Skeletal muscle satellite cell (primary cell): ENCODE results near the gene MAP2K1.
"Not testable (repeated sequence)": the region's sequence is repeated elsewhere in the genome, so short reads cannot be mapped to it uniquely, and the experiment has no call there.

Experiments
- H3K27me3 ChIP-seq: 2 replicates; pipeline ENCODE4 v1.7.0; 2013; ENCODE audit warnings: low read length; ENCODE audit not compliant: control insufficient read depth, insufficient read depth
- H3K36me3 ChIP-seq: 2 replicates; pipeline ENCODE4 v1.7.0; 2013; ENCODE audit warnings: mild to moderate bottlenecking, control low read depth, low read length; ENCODE audit not compliant: insufficient read depth
- H3K4me1 ChIP-seq: 2 replicates; pipeline ENCODE4 v1.7.0; 2013; ENCODE audit warnings: low read length; ENCODE audit not compliant: control insufficient read depth, insufficient read depth
- H3K4me2 ChIP-seq: 2 replicates; pipeline ENCODE4 v1.7.0; 2013; ENCODE audit warnings: mild to moderate bottlenecking, low read length
- H3K4me3 ChIP-seq: 2 replicates; pipeline ENCODE4 v1.7.0; 2013; ENCODE audit warnings: low read length
- H3K9ac ChIP-seq: 2 replicates; pipeline ENCODE4 v1.7.0; 2013; ENCODE audit warnings: mild to moderate bottlenecking, low read depth, low read length, moderate library complexity
- H3K9me3 ChIP-seq: replicated peaks from 2 replicates; pipeline ENCODE4 v1.7.0; 2013; ENCODE audit warnings: mild to moderate bottlenecking, control low read depth, low read length

MAP2K1 gene

GRCh38 chr15:66498501-66499386 is 112.0 kb downstream of the MAP2K1 start:
- H3K36me3 ChIP-seq: peaks cover 72% of the 10 kb centered on the region
- H3K9me3 ChIP-seq: no peaks in the 10 kb centered on the region
- no peak overlapping the region for H3K4me2 ChIP-seq
- H3K9ac ChIP-seq: peak overlapping the region; percentile 0
- no peaks in the 10 kb centered on the region for H3K27me3 ChIP-seq
- H3K4me1 ChIP-seq: peaks cover 19% of the 10 kb centered on the region
- no peak overlapping the region for H3K4me3 ChIP-seq

GRCh38 chr15:66500346-66500745 is 113.6 kb downstream of the MAP2K1 start:
- not testable (repeated sequence) for H3K9me3 ChIP-seq, H3K27me3 ChIP-seq, H3K9ac ChIP-seq, H3K4me3 ChIP-seq, H3K4me2 ChIP-seq
- Histone ChIP-seq H3K4me1 (peaks cover 19% of the 10 kb centered on the region), H3K36me3 (peaks cover 72% of the 10 kb centered on the region)

- H3K9ac ChIP-seq: peak overlapping the region; percentile 98
- peaks cover 66% of the 10 kb centered on the region for H3K36me3 ChIP-seq
- no peaks in the 10 kb centered on the region for H3K27me3 ChIP-seq
- H3K4me1 ChIP-seq: peaks cover 13% of the 10 kb centered on the region
- H3K9me3 ChIP-seq: no peaks in the 10 kb centered on the region
- peak overlapping the region; percentile 82 for H3K4me2 ChIP-seq
- peak overlapping the region; percentile 96 for H3K4me3 ChIP-seq
Observed at GRCh38 chr15:66502491-66502890, 115.8 kb downstream of the MAP2K1 start.

GRCh38 chr15:66503041-66503648 is 116.4 kb downstream of the MAP2K1 start:
- peaks cover 62% of the 10 kb centered on the region for H3K36me3 ChIP-seq

GRCh38 chr15:66503780-66504562 is 117.3 kb downstream of the MAP2K1 start:
- H3K4me1 ChIP-seq: peaks cover 13% of the 10 kb centered on the region
- peaks cover 53% of the 10 kb centered on the region for H3K36me3 ChIP-seq
- H3K27me3 ChIP-seq: no peaks in the 10 kb centered on the region
- peak overlapping the region; percentile 82 for H3K4me2 ChIP-seq
- H3K4me3 ChIP-seq: peak overlapping the region; percentile 96
- peak overlapping the region; percentile 98 for H3K9ac ChIP-seq
- no peaks in the 10 kb centered on the region for H3K9me3 ChIP-seq

More at GRCh38 chr15:66503041-66503648, 116.4 kb downstream of the MAP2K1 start:
- Histone ChIP-seq H3K4me2 (peak overlapping the region; percentile 82), H3K4me1 (peaks cover 13% of the 10 kb centered on the region), H3K4me3 (peak overlapping the region; percentile 96), H3K9ac (peak overlapping the region; percentile 98)
- H3K27me3 ChIP-seq, H3K9me3 ChIP-seq: not testable (repeated sequence)

- H3K4me3 ChIP-seq: peak within 1 kb of the TSS; percentile 96
- H3K27me3 ChIP-seq: no peaks in the 10 kb centered on the region
- H3K36me3 ChIP-seq: peaks cover 45% of the 10 kb centered on the region
- H3K9me3 ChIP-seq: no peaks in the 10 kb centered on the region
- peaks cover 13% of the 10 kb centered on the region for H3K4me1 ChIP-seq
- H3K4me2 ChIP-seq: peak within 1 kb of the TSS; percentile 82
- H3K9ac ChIP-seq: peak within 1 kb of the TSS; percentile 98
Observed at GRCh38 chr15:66504563-66505429, 118.1 kb downstream of the MAP2K1 start, which contains the start of the genes RPL4 and ZWILCH. Gene RPL4 (minus strand): TSS chr15:66504855. CDS start chr15:66504790, 65 bp downstream. Gene ZWILCH (plus strand): TSS chr15:66505326. CDS start chr15:66505339, 13 bp downstream.

GRCh38 chr15:66505430-66505811 is 118.7 kb downstream of the MAP2K1 start:
- Histone ChIP-seq H3K4me1 (peaks cover 13% of the 10 kb centered on the region), H3K9me3 (no peaks in the 10 kb centered on the region), H3K27me3 (no peaks in the 10 kb centered on the region), H3K9ac (peak overlapping the region; percentile 98), H3K4me2 (peak overlapping the region; percentile 82), H3K4me3 (peak overlapping the region; percentile 96), H3K36me3 (peaks cover 39% of the 10 kb centered on the region)

- Histone ChIP-seq H3K36me3 (peaks cover 35% of the 10 kb centered on the region), H3K4me1 (peaks cover 13% of the 10 kb centered on the region), H3K4me2 (peak overlapping the region; percentile 82), H3K9ac (peak overlapping the region; percentile 98), H3K4me3 (peak overlapping the region; percentile 96), H3K27me3 (no peaks in the 10 kb centered on the region), H3K9me3 (no peaks in the 10 kb centered on the region)
Observed at GRCh38 chr15:66505818-66506217, 119.1 kb downstream of the MAP2K1 start.

GRCh38 chr15:66508293-66508883 is 121.7 kb downstream of the MAP2K1 start:
- Histone ChIP-seq H3K4me2 (no peak overlapping the region), H3K4me1 (no peaks in the 10 kb centered on the region), H3K27me3 (no peaks in the 10 kb centered on the region)

GRCh38 chr15:66514586-66514985 is 127.9 kb downstream of the MAP2K1 start:
- peaks cover 18% of the 10 kb centered on the region for H3K36me3 ChIP-seq
- H3K27me3 ChIP-seq: no peaks in the 10 kb centered on the region
- H3K4me2 ChIP-seq: no peak overlapping the region
- peaks cover 10% of the 10 kb centered on the region for H3K4me1 ChIP-seq
- H3K9me3 ChIP-seq: no peaks in the 10 kb centered on the region
- no peak overlapping the region for H3K9ac ChIP-seq
- no peak overlapping the region for H3K4me3 ChIP-seq

More at GRCh38 chr15:66508293-66508883, 121.7 kb downstream of the MAP2K1 start:
- Histone ChIP-seq H3K4me3 (no peak overlapping the region), H3K9ac (no peak overlapping the region), H3K36me3 (peaks cover 9% of the 10 kb centered on the region), H3K9me3 (no peaks in the 10 kb centered on the region)
